OCI-LY1 (cell line): ENCODE results near the gene ZFP1.

Experiments used
- CTCF ChIP-seq: fragments of 200-600 bp; sonication (generic), shearing (Covaris generic); IDR thresholded peaks from 2 replicates; pipeline ENCODE4 v1.5.1; 2017; ENCODE audit warnings: mild to moderate bottlenecking, antibody characterized with exemption, low read length, moderate library complexity, mixed read lengths
- EZH2 ChIP-seq: fragments of 200-600 bp; sonication (generic), shearing (Covaris generic); IDR thresholded peaks from 2 replicates; pipeline ENCODE4 v1.8.0; 2017; ENCODE audit warnings: borderline replicate concordance, mixed run types, mild to moderate bottlenecking, antibody characterized with exemption, low read length, moderate library complexity, mixed read lengths

- TF ChIP-seq CTCF (no peak), EZH2 (no peak)
These were observed 49.2 kb upstream of the ZFP1 start for GRCh38 chr16:75099075-75099667.
